Activated CD4-positive, alpha-beta T cell treated with anti-CD3 and anti-CD28 coated beads for 24 hours (primary cell): Measurements from ENCODE around the gene CTBP2.

ENCODE experiments used
- DNase-seq, 2 donors: peaks; one replicate each; pipeline ENCODE4 v3.0.0-alpha.2; 2020; ENCODE audit warnings: low read depth in 2 of 2

CTBP2 gene

DNA sequence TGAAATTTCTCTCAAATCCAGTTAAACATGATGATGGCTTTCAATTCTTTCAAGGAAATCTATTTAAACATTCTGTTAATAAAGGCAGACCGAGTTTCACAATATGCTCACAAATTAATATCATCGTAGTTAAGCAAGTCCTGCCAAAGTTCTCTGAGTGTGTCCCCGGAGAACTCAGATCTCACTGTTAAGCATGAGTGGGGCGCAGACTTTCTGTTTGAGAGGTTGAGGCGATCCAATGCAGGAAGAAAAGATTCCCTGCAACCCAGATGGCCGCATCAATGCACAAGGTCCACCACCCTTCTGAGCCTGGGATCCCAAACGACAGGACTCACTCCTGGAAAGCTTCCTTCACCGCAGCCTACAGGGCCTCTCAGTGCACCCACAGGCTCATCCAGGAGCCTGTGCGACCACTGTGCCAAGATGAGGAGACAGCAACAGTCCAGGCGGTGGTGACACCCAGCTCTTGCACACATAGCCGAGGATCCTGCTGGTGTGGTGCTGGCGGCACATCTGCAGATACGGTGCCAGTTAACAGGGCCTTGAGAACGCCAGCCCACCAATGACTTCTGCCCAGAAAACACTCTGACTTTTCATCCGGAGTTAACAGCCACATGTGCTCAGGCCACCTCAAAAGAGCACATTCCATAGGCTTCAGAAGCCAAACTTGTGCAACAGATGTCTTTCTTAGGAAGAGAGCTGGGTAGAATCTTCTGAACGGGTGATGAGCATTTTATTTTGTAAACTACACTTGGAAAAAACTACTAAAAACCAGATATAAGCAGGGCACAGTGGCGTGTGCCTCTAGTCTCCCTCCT is 116.3 kb downstream of the CTBP2 start:
- no peak for DNase-seq

DNA sequence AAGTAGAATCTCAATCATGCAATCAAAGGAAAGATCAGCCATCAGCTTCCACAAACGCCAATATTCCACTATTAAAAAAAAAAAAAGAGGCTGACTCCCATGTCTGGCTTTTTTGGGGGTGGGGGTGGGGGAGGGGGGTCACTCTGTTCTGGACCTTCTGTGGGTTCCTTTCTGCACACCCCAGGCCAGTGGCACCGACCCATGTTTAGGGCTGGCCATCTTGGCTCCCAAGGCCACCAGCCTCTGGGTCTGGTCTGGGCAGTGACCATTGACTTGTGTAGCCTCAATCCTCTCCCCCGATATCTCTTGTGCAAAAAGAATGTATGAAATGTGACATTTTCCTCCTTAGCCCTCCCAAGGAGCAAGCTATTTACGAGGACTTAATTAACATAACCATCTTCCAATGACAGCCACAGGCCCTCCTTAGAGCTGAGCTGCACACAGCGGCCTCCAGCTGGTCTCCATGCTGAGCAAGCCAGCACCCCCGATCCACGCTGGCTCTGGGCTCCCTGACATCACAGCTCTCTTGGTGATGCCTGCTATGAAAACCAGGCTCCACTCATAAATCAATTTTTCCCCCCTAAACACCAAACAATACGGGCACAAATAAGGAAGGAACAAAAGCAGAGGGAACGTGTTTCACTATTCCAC is 118.4 kb downstream of the CTBP2 start:
- DNase-seq, result no peak

DNA sequence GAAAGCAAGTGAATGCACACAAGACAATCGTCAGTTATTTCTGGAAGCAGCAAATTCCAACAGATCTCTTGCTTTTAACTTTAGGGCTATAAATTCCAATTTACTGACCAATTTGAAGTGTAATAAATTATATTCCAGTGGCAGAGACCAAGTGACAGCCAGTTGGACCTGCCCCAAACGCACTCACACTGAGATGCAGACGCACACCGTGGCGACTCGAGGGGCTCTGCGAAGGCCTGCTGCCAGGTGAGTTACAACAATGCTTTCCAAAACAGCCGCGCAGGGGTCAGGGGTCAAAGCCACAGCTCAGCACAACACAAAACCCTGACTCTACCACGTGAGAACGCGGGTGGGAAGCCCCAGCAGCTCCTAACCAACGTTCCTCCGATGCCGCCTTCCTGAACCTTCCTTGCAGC is 121.0 kb downstream of the CTBP2 start:
- DNase-seq, result no peak

DNA sequence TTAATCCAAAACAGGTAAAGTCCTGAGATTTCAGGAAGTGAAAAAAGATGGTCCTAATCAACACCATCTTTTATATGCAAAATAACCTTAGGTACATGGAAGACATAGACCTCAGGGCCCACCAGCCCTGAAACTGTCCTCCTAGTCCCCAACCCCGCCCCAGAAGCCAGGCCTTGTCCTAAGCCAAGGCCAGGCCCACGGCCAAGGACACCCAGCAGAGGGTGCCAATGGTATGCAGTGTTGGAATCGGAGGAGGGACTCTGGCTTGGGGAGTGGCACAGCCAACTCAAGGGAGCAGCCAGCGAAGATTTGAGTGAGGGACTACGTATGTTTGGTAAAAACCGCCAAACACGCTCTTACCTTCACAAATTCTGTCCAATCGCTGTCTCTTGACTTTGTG is 121.7 kb downstream of the CTBP2 start:
- DNase-seq, result no peak

DNA sequence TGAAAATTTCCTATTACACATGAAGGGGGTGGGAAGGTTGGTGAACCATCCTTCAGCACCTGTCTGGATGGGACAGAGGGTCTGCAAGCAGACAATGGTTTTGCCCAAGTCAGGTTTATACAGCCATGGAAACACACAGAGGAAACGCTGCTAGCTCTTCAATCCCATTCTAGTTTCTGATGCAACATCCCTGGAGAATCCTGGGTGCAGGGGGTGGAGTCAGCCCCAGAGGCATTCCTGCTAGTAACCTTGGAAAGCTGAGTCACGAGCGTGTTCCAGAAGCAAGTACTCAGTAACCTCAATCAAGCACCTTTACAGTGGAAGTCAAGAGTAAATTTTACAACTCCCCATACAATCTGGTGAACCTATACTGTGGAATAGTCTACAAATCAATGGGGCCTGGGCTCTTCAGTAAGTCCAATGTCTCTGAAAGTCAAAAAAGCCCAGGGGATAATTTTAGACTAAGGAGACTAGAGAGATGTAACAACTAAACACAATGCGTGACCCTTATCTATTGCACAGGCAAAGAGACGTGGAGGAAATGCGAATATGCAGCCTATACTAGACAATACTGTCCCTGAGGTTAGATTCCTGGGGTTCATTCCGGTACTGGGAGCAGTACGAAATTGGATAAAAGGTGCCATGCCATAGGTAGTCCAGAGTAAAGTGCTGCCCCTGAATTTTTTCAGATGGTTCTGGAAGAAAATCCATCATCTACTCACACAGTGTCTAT is 123.1 kb downstream of the CTBP2 start:
- DNase-seq, result no peak

DNA sequence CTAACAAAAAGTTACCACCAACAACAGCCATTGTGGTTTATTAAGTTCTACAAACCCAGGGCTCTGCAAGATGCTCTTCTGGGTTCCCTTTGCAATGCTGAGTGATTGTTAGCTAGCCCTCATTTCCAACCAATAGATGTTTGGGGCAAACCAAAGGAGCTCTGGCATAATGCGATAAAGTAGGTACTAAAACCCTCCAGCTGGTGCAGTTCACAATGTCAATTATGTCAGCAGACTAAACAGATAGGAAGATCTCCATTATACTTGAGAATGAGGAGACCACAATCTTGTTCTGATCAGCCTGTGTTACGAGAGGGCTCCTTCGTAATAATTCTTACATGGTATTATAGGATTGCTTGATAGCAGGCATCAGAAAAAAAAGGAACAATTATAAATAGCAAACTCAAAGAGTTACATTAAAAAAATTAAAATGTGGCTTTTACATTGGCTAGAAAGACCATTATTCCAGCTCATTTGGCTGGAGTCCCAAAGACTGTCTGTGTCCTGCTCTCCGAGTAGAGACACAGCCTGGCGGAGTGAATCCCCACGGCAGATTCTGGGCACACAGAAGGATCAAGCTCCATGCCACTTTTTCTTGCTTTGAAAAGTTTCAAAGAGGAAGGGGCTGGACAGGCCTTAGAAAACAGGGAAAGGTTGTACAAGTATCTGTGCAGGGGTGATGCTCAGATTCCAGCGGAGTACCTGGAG is 124.6 kb downstream of the CTBP2 start:
- no peak for DNase-seq

DNA sequence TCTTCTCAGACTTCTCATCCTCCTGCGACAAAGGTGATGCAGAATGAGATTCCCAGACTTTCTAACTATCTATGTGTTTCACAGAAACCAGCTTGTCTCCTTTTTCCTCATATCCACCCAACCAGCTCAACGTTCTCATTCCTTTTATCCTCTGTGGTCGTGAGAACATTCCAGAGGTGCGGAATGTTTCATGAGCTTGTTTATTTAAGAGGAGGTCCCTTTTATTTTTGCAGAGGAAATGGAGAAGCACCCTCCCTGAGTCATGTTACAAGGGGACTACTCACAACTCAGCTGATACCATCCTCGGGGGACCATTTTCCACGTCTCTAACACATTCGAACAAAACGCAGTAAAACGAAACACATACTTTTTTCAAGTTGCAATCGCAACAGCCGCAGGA is 125.2 kb downstream of the CTBP2 start:
- no peak for DNase-seq

DNA sequence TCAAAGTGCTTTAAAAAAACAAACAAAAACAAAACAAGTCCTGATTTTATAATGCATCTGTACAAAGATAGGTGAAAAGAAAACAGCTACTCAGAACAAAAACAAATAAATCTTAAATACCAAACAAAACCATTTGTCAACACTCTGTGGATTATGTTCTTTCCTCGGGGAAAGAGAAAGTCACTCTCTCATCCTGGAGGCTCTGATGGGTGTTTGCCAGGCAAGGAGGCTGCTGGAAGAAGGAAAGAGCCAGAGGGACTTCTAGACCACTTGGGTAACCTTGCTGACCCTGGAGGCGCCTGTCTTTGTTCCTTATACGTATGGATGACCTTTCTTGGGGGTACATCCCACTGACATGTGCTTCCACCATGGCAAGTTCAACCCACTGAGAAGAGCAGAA is 125.7 kb downstream of the CTBP2 start:
- DNase-seq, result no peak

DNA sequence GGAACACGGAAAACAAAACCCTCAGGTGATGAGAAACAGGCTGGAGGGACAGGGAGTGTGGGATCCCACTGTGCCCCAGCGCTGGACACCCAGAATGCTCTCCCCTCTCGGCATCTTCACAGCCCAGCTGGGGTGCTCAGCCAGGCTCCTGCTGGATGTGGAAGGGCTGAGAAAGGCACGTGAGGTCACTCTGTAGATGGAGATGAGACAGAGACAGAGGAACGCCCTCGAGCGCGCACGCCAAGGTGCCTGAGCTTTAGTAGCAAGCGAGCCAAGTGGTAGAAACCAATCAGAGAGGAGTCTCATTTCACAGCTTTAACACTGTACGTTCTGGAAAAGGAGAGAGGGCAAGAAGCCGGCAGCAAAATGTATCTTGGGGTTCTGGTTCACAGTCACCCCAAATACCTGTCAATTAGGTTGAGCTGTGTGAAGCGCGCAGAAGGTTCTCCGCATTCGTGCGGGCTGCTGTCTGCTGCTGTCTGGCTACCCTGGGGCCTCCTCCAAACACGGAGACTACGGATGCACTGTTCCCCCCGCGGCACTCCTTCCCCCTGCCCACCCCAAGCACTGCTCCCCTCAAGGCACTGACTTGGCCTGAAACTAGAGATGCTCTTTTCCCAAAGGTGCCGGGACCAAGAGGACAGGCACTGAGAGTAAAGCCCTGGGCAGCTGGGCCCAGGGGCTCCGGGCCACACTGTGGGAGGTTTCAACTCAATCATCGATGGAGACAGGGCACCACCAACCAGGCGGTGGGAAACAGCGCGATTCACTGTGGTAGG is 127.0 kb downstream of the CTBP2 start:
- no peak for DNase-seq

DNA sequence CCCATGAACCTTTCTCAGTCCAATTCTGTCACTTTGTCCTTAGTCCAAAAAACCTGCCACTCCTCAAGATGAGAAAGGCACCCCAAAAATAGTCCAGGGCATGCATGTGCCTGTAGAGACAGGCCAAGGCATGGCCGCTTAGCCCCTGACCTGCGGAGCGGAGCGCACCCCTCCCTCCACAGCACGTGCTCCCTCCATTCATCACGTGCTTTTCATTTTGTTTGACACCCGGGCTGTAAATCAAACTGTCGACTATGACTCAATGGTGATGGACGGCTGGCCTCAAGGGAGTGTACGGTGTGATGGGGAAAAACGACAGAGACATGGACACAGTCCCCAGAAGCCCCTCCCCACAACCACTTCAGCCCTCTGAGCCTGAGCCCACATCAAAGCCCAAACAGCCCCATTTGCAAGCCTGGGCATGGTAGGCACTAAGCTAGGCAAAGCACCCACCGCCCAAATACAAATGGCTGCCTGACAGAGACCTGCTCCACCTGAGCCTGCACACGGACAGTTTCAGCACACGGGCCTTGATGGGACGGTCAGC is 127.8 kb downstream of the CTBP2 start:
- DNase-seq, result no peak

DNA sequence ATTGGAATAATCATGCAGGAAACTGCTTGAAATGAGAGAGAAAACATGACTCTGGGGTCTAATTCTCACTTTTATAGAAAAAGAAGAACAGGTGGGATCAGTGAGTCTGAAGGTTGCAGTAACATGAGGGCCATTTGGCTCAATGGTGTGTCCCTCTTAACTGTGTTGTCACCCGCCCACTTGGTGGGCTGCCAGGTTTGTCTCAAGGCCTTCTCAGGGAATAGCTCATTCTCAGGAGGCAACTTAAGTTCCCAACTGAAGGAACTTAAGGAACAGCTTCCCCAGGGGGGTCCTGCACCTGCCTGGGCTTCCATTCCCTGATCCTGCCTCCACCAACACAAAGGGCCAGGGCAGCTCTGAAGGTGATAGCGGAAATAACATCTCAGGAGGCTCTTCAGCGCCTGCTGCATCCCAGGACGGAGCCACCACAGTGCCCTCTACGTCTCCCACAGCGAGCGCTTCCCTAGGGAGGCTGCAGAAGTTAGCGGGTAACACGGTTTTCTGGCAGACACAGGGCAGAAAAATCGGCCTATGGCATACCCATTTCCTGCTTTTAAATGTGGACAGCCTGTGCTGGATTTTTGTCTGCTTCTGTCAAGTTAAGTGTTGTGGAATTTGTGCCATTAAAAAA is 129.7 kb downstream of the CTBP2 start:
- DNase-seq, result no peak

DNA sequence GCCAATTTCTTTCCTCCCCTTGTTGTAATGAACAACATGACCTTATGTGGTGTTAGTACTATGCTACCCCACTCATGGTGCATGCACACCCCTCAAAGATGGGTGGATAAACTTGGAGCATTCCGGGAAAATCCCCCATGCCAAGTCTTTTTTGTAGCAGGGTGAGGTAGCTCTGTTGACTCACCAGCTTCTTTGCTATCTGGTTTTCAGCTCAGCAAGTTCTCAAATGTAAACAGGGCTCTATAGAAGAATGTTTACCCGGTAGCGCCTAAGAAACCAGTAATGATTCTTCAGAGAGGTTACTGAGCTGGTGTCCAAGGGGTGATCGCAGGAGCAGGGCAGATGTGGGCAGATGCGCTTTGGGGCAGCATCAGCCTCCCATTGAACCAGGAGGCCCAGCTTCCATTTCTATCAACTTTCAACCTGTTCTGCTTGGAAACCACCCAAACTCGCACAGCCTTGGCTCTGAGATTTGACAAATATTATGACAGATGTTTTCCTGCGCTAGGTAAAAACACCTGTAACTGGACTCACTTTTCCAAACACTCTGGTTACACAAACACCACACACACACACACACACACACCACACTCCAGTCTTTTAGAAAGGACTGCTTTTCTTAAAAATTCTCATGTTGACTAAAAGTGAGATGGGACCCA is 130.7 kb downstream of the CTBP2 start:
- DNase-seq, result no peak

DNA sequence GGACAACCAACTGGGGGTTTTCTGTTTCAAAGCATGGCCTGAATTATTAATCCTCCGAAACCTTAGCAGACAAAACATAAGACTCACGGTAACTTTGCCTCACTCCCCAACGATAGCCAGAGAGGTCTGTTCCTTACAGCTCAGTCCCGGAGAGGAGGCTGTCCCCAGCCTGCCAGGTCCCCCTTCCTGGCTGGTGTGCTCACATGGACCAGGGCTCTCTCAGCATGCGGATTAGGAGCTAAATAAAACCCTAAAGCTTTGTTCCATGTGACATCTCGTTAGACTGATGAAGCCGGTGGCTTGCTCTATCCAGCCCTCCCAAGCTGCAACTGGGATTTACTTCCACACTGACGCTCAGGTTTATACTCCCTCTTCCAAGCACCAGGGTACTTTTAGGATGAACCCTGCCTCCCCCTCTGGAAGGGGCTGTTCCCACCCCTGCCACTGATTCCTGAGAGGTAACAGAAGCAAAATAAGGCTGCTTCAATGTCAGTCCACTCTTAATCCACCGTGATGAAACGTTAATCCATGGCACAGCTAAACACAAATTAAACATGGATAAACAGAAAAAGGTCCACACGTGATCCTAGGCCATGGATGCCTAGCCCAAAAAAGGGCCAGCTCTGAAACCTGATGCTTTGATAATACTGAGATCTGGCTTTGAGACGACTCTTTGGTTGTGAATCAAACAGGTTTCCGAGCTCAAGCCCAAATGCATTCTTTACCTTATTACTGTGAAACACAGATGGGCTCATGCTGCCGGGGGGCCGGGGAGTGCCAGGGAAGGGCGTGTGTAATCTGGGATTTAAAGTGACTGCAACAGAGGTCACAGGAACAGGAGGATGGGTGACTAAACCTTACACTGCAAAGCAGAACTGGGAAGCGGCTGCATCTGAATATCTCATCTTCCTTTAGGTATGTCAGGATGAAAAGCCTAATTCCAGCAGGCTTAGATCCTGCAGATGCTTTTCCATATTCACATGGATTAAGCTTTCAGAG is 132.2 kb downstream of the CTBP2 start:
- no peak for DNase-seq

DNA sequence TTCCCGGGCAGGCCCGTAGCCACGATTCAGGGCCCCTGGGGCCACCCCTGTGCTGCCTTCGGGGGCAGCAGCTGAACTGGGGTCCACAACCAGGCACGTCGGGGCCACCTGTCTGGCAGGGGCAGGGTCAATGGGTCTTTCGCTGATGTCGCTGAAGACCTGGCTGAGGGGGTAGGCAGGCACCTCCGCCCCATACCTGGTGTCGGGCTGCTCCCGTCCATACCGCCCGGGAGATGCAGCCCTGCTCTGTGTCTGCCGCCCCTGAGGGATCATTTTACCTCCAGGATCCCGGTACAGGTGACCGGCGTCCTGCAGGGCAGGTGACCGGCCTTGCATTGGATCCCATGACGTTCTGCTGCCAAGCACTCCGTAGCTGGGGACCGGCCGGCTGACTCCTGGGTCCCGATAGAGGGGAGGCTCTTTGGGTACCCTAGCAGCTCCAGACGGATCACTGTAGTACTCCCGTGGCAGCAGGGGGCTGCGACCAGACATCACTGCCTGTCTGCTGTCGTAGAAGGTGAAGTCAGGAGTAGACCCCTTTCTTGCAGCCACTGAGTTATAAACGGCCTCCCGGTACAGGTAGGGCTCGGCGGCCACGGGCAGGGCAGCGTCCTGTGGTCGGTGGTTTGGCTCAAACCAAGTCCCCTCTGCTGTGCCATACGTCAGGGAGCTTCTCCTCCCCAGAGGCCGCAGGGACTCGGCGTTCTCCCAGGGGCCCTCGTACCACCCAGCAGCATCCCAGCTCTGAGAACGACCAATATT is 133.2 kb downstream of the CTBP2 start:
- DNase-seq, result no peak

DNA sequence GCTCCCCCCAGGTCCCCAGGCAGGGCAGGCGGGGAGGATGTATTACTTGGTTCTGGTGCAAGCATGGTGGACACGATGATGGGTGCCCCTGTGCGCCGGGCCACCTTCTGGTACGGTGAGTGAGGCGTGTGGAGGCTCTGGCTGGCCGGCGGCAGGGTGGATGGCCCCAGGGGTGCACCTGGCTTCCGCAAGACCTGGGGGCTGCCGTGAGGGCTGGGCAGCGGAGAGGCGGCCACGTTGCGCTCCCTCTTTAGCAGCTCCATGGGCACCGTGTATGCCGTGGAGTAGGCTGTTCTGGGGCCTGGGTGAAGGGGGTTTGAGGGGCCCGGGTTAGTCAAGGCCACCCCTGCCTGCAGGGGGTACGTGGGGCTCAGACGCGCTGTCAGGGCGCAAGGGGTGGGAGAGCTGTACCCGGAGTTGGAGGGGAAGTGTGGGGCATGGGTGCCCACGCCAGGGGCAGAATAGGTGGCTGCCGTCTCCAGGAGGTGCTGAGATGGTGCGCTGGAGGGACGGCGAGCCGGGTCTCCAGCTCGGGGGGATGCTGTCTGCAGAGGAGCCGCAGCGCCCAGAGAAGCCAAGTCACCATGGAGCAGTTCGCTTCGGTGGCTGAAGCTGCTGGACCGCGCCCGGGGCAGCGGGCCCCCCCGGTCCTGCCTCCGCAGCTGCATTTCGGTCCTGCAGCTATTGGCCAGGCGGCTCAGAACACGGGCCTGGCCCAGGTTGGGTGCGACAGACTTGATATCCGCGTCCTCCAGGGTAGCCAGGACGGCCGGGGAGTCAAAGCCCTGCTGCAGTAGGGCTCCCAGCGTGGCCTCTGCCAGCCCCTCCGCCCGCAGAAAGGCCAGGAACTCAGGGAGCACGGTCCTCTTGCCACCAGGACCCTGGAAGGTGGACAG is 134.1 kb downstream of the CTBP2 start:
- DNase-seq, result no peak

DNA sequence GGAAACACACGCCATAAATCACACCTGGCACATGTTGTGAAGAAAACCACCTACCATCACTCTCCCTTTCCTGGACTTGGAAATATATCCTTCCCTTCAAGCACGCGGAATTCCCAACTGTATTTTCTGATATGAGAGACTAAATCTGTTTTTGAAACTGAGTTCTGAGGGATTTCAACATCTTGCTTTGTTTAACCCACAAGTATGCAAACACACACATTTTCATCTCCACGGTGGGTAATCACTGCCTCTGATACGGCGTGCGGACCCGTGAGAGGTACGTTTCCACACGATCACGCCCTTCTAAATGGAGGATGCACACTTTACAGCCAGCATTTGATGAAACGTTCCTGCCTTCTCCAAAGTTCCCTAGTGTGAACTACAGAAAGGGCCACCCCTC is 135.0 kb downstream of the CTBP2 start:
- no peak for DNase-seq
